Upper lobe of left lung (tissue), 4 donors: ENCODE measurements around the gene DPYD.

ENCODE experiments used
- EP300 ChIP-seq, 4 donors: sonication (generic); formaldehyde crosslinking; IDR thresholded peaks; one replicate each; pipeline ENCODE4 v1.5.1; 2017; ENCODE audit warnings: antibody characterized with exemption in 4 of 4, control low read depth in 2 of 4
- POLR2A ChIP-seq, 4 donors: fragments of 450-650 bp; IDR thresholded peaks; one replicate each; pipeline ENCODE4 v1.5.1; 2016 to 2017; ENCODE audit warnings: antibody characterized with exemption in 4 of 4, mild to moderate bottlenecking in 2 of 4
- TF ChIP-seq, protein P1 (sequence below), 6 experiments: fragments of 450-650 bp in 4 of 6; fragments of 200-600 bp in 2 of 6; sonication (generic) in 2 of 6; IDR thresholded peaks; one replicate each; pipeline ENCODE4 v1.5.1; 2016 to 2019; ENCODE audit warnings: antibody characterized with exemption in 6 of 6

DNA sequence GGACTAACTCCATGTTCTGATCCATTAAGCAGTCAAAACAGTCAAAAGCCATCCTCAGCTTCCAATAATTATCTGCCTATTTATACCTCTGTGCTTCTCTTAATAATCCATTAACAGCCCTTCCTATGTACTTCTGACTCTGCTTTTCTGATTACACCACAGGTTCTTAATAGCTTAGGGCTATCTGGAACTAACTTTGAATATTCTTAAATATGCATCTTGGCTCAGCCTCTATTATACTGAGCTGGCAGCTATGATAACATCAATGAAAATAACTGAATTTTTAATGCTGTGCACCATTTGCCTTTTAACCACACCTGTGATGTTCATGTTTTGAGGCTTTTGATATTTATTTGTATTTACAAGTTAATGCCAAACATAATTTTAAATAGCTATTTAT, 175.9 kb downstream of the DPYD start:
- TF ChIP-seq, protein P1, sequence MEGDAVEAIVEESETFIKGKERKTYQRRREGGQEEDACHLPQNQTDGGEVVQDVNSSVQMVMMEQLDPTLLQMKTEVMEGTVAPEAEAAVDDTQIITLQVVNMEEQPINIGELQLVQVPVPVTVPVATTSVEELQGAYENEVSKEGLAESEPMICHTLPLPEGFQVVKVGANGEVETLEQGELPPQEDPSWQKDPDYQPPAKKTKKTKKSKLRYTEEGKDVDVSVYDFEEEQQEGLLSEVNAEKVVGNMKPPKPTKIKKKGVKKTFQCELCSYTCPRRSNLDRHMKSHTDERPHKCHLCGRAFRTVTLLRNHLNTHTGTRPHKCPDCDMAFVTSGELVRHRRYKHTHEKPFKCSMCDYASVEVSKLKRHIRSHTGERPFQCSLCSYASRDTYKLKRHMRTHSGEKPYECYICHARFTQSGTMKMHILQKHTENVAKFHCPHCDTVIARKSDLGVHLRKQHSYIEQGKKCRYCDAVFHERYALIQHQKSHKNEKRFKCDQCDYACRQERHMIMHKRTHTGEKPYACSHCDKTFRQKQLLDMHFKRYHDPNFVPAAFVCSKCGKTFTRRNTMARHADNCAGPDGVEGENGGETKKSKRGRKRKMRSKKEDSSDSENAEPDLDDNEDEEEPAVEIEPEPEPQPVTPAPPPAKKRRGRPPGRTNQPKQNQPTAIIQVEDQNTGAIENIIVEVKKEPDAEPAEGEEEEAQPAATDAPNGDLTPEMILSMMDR (IDR thresholded peaks at IDR 0.05) = no peak
- TF ChIP-seq POLR2A (IDR thresholded peaks at IDR 0.05) (no peak), EP300 (IDR thresholded peaks at IDR 0.05) (no peak)
